Measurements from ENCODE around the gene FNDC1.

The FNDC1 gene

GRCh38 chr6:159132664-159133063 lies 36.5 kb upstream of the FNDC1 start:
- Histone ChIP-seq H3K27me3 (ENCODE audit: low read depth, low read length) (peaks cover 3% of the 10 kb centered on the region), H3K4me3 (ENCODE audit: low read depth in 1 of 2, low read length in 2 of 2) (no peak overlapping the region), H3K4me1 (ENCODE audit: control insufficient read depth in 1 of 2, insufficient read depth in 2 of 2, low read length in 2 of 2) (no peaks in the 10 kb centered on the region), H3K27ac (ENCODE audit: low read length) (no peak overlapping the region), H3K36me3 (ENCODE audit: control insufficient read depth in 1 of 2, insufficient read depth in 2 of 2, low read length in 2 of 2) (no peaks in the 10 kb centered on the region), H3K9me3 (ENCODE audit: control insufficient read depth in 1 of 2, low read length in 2 of 2) (no peaks in the 10 kb centered on the region)

- no peaks in the 10 kb centered on the region for H3K36me3 ChIP-seq (ENCODE audit: control insufficient read depth in 1 of 2, insufficient read depth in 2 of 2, low read length in 2 of 2)
- no peak overlapping the region for H3K27ac ChIP-seq (ENCODE audit: low read length)
- no peak overlapping the region for H3K4me3 ChIP-seq (ENCODE audit: low read depth in 1 of 2, low read length in 2 of 2)
- peaks cover 3% of the 10 kb centered on the region for H3K27me3 ChIP-seq (ENCODE audit: low read depth, low read length)
- no peaks in the 10 kb centered on the region for H3K9me3 ChIP-seq (ENCODE audit: control insufficient read depth in 1 of 2, low read length in 2 of 2)
- H3K4me1 ChIP-seq (ENCODE audit: control insufficient read depth in 1 of 2, insufficient read depth in 2 of 2, low read length in 2 of 2): no peaks in the 10 kb centered on the region
Measured at GRCh38 chr6:159134701-159135364, 34.4 kb upstream of the FNDC1 start.

DNA sequence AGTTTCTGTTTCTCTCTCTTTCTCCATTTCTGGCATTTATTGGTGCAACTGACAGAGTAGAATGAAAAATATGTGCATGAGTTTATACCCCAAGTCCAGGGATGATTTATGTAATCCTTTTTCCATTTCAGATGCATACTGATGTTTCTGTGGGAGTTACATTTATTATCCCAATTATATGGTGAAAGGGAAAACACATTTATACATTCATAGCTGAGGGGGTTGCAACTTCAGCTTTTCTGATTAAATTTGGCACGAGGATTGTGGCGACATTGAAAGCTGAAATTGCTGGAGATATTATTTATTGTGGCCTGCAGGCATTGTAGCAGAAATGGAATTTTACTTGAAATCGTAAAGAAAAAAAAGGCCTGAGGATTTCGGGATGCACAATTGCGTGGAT lies 31.5 kb upstream of the FNDC1 start:
- Histone ChIP-seq H3K36me3 (ENCODE audit: control insufficient read depth in 1 of 2, insufficient read depth in 2 of 2, low read length in 2 of 2) (no peaks in the 10 kb centered on the region), H3K9me3 (ENCODE audit: control insufficient read depth in 1 of 2, low read length in 2 of 2) (no peaks in the 10 kb centered on the region), H3K27me3 (ENCODE audit: low read depth, low read length) (peaks cover 3% of the 10 kb centered on the region), H3K4me3 (ENCODE audit: low read depth in 1 of 2, low read length in 2 of 2) (no peak overlapping the region), H3K27ac (ENCODE audit: low read length) (no peak overlapping the region), H3K4me1 (ENCODE audit: control insufficient read depth in 1 of 2, insufficient read depth in 2 of 2, low read length in 2 of 2) (no peaks in the 10 kb centered on the region)

DNA sequence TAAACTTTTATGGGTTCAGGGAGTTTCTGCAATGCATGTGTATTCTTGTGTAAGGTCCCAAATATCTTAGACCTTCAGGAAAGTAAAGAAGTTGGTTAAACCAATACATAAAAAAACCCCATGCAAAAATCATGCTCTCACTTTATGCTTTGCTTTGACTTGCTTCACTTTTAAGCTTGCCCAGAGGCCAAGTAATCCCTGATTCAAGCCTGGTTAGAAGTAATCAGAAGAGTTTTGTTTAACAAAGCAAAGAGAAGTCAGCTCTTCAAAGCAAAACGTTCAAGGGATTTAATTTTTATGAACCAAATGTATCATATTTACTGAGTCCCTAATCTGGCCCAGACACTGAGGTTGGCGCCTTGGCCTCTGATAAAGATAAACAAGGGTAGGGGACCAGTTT lies 26.7 kb upstream of the FNDC1 start:
- H3K27ac ChIP-seq (ENCODE audit: low read length): no peak overlapping the region
- no peaks in the 10 kb centered on the region for H3K4me1 ChIP-seq (ENCODE audit: control insufficient read depth in 1 of 2, insufficient read depth in 2 of 2, low read length in 2 of 2)
- no peaks in the 10 kb centered on the region for H3K27me3 ChIP-seq (ENCODE audit: low read depth, low read length)
- no peak overlapping the region for H3K4me3 ChIP-seq (ENCODE audit: low read depth in 1 of 2, low read length in 2 of 2)
- H3K9me3 ChIP-seq (ENCODE audit: control insufficient read depth in 1 of 2, low read length in 2 of 2): no peaks in the 10 kb centered on the region
- no peaks in the 10 kb centered on the region for H3K36me3 ChIP-seq (ENCODE audit: control insufficient read depth in 1 of 2, insufficient read depth in 2 of 2, low read length in 2 of 2)

GRCh38 chr6:159148641-159149040 lies 20.6 kb upstream of the FNDC1 start:
- H3K4me1 ChIP-seq (ENCODE audit: control insufficient read depth in 1 of 2, insufficient read depth in 2 of 2, low read length in 2 of 2): no peaks in the 10 kb centered on the region
- no peaks in the 10 kb centered on the region for H3K36me3 ChIP-seq (ENCODE audit: control insufficient read depth in 1 of 2, insufficient read depth in 2 of 2, low read length in 2 of 2)
- no peaks in the 10 kb centered on the region for H3K27me3 ChIP-seq (ENCODE audit: low read depth, low read length)
- H3K4me3 ChIP-seq (ENCODE audit: low read depth in 1 of 2, low read length in 2 of 2): no peak overlapping the region
- H3K9me3 ChIP-seq (ENCODE audit: control insufficient read depth in 1 of 2, low read length in 2 of 2): no peaks in the 10 kb centered on the region
- no peak overlapping the region for H3K27ac ChIP-seq (ENCODE audit: low read length)

DNA sequence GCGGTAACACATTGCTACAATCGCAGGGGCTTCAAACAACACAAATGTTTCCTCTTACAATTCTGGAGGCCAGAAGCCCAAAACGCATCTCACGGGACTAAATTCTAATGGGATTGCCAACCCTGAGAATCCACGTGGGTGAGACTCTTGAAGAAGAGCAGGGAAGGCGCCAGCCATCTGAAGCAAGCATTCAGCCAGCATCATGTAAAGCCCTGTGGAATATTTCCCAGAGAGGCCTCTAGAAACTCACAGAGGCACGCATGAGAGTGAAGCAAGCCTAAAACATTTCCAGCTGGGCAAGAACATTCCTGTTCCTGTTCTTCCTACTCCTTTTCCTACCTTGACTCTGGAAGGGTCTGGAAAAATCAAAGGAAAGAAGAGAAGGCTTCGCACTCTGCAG lies 19.6 kb upstream of the FNDC1 start:
- H3K36me3 ChIP-seq (ENCODE audit: control insufficient read depth in 1 of 2, insufficient read depth in 2 of 2, low read length in 2 of 2): no peaks in the 10 kb centered on the region

DNA sequence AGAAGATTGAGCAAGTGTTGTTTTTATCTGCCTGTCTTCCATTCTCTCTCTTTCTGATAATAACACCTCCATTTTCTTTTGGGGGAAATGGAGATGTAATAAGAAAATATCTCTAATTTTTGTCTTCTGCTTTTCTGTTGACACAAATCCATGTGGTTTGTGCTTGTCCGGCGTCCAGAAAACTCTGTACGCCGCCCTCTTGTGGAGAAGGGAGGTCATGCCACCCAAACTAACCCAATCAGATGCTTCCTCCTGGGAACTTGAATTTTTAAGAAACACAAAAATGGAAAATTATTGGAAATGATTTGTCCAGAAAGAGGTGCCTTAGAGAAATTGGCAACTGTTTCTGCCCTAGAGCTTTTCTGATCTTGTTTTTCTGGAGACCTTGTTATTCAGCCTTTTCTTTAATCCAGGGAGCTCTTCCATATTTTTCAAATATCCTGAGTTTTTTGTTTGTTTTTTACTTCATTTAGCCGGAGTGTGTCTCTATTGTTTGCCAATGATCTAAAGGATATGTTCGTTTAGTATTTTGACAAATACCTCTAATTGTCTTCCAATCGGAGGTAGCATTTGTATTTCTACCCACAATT lies 17.8 kb upstream of the FNDC1 start:
- no peak overlapping the region for H3K4me3 ChIP-seq (ENCODE audit: low read depth in 1 of 2, low read length in 2 of 2)
- no peaks in the 10 kb centered on the region for H3K36me3 ChIP-seq (ENCODE audit: control insufficient read depth in 1 of 2, insufficient read depth in 2 of 2, low read length in 2 of 2)
- H3K27me3 ChIP-seq (ENCODE audit: low read depth, low read length): no peaks in the 10 kb centered on the region
- no peak overlapping the region for H3K27ac ChIP-seq (ENCODE audit: low read length)
- H3K9me3 ChIP-seq (ENCODE audit: control insufficient read depth in 1 of 2, low read length in 2 of 2): peaks cover 0 to 9% of the 10 kb centered on the region in 2 donors
- no peaks in the 10 kb centered on the region for H3K4me1 ChIP-seq (ENCODE audit: control insufficient read depth in 1 of 2, insufficient read depth in 2 of 2, low read length in 2 of 2)

More for the DNA sequence above, 19.6 kb upstream of the FNDC1 start:
- H3K27me3 ChIP-seq (ENCODE audit: low read depth, low read length): no peaks in the 10 kb centered on the region
- H3K27ac ChIP-seq (ENCODE audit: low read length): no peak overlapping the region
- H3K4me1 ChIP-seq (ENCODE audit: control insufficient read depth in 1 of 2, insufficient read depth in 2 of 2, low read length in 2 of 2): no peaks in the 10 kb centered on the region
- no peaks in the 10 kb centered on the region for H3K9me3 ChIP-seq (ENCODE audit: control insufficient read depth in 1 of 2, low read length in 2 of 2)
- no peak overlapping the region for H3K4me3 ChIP-seq (ENCODE audit: low read depth in 1 of 2, low read length in 2 of 2)

DNA sequence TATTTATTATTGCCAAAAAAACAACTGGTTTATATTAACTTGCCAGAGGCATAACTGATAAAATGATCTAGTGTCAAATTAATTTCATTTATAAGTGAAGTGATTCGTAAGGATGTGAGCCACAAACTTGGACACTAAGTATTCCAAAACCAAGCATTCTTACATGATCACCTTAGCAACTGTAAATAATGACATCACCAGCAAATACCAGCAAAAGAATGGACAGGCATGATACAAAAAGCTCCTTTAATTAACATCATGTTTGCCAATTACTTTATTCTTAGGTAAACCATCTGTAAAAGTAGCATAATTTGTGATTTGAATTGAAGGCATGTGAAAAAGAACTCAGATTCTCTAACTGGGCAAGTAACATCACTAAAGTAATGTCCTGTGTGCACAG lies 17.2 kb upstream of the FNDC1 start:
- peaks cover 0 to 9% of the 10 kb centered on the region in 2 donors for H3K9me3 ChIP-seq (ENCODE audit: control insufficient read depth in 1 of 2, low read length in 2 of 2)
- H3K4me3 ChIP-seq (ENCODE audit: low read depth in 1 of 2, low read length in 2 of 2): no peak overlapping the region
- H3K4me1 ChIP-seq (ENCODE audit: control insufficient read depth in 1 of 2, insufficient read depth in 2 of 2, low read length in 2 of 2): no peaks in the 10 kb centered on the region
- H3K36me3 ChIP-seq (ENCODE audit: control insufficient read depth in 1 of 2, insufficient read depth in 2 of 2, low read length in 2 of 2): no peaks in the 10 kb centered on the region
- no peak overlapping the region for H3K27ac ChIP-seq (ENCODE audit: low read length)
- H3K27me3 ChIP-seq (ENCODE audit: low read depth, low read length): no peaks in the 10 kb centered on the region

DNA sequence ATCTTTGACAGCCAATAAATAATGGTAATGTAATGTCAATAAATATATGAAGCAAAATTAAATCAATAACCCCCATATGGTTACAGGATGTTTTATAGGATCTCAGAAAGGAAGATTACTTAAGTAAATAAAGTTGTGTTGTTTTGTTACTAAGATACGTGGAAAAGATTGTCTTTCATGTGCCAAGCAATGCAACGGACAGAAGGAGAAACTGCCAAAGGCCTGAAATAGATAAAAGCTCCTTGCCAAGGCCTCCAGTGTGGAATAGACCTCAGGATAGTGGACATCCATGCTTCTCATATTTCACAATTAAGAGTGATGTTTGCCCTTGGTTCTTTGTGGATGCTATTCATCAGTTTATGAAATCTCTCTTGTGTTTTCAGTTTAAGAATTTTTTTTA lies 16.4 kb upstream of the FNDC1 start:
- Histone ChIP-seq H3K27ac (ENCODE audit: low read length) (no peak overlapping the region), H3K4me3 (ENCODE audit: low read depth in 1 of 2, low read length in 2 of 2) (no peak overlapping the region), H3K4me1 (ENCODE audit: control insufficient read depth in 1 of 2, insufficient read depth in 2 of 2, low read length in 2 of 2) (no peaks in the 10 kb centered on the region), H3K27me3 (ENCODE audit: low read depth, low read length) (no peaks in the 10 kb centered on the region), H3K9me3 (ENCODE audit: control insufficient read depth in 1 of 2, low read length in 2 of 2) (peaks cover 0 to 9% of the 10 kb centered on the region in 2 donors), H3K36me3 (ENCODE audit: control insufficient read depth in 1 of 2, insufficient read depth in 2 of 2, low read length in 2 of 2) (no peaks in the 10 kb centered on the region)

- no peaks in the 10 kb centered on the region for H3K4me1 ChIP-seq (ENCODE audit: control insufficient read depth in 1 of 2, insufficient read depth in 2 of 2, low read length in 2 of 2)
- no peaks in the 10 kb centered on the region for H3K27me3 ChIP-seq (ENCODE audit: low read depth, low read length)
- no peak overlapping the region for H3K4me3 ChIP-seq (ENCODE audit: low read depth in 1 of 2, low read length in 2 of 2)
- peaks cover 0 to 9% of the 10 kb centered on the region in 2 donors for H3K9me3 ChIP-seq (ENCODE audit: control insufficient read depth in 1 of 2, low read length in 2 of 2)
- H3K36me3 ChIP-seq (ENCODE audit: control insufficient read depth in 1 of 2, insufficient read depth in 2 of 2, low read length in 2 of 2): no peaks in the 10 kb centered on the region
- no peak overlapping the region for H3K27ac ChIP-seq (ENCODE audit: low read length)
Measured at GRCh38 chr6:159155679-159156078, 13.5 kb upstream of the FNDC1 start.

- peaks cover 0 to 9% of the 10 kb centered on the region in 2 donors for H3K9me3 ChIP-seq (ENCODE audit: control insufficient read depth in 1 of 2, low read length in 2 of 2)
- H3K27me3 ChIP-seq (ENCODE audit: low read depth, low read length): no peaks in the 10 kb centered on the region
- no peak overlapping the region for H3K27ac ChIP-seq (ENCODE audit: low read length)
- no peaks in the 10 kb centered on the region for H3K36me3 ChIP-seq (ENCODE audit: control insufficient read depth in 1 of 2, insufficient read depth in 2 of 2, low read length in 2 of 2)
- no peak overlapping the region for H3K4me3 ChIP-seq (ENCODE audit: low read depth in 1 of 2, low read length in 2 of 2)
- H3K4me1 ChIP-seq (ENCODE audit: control insufficient read depth in 1 of 2, insufficient read depth in 2 of 2, low read length in 2 of 2): no peaks in the 10 kb centered on the region
Measured at GRCh38 chr6:159156089-159156488, 13.1 kb upstream of the FNDC1 start.

GRCh38 chr6:159157431-159157830 lies 11.8 kb upstream of the FNDC1 start:
- Histone ChIP-seq H3K27ac (ENCODE audit: low read length) (no peak overlapping the region), H3K9me3 (ENCODE audit: control insufficient read depth in 1 of 2, low read length in 2 of 2) (peaks cover 3 to 9% of the 10 kb centered on the region in 2 donors), H3K4me1 (ENCODE audit: control insufficient read depth in 1 of 2, insufficient read depth in 2 of 2, low read length in 2 of 2) (no peaks in the 10 kb centered on the region), H3K4me3 (ENCODE audit: low read depth in 1 of 2, low read length in 2 of 2) (no peak overlapping the region), H3K27me3 (ENCODE audit: low read depth, low read length) (no peaks in the 10 kb centered on the region), H3K36me3 (ENCODE audit: control insufficient read depth in 1 of 2, insufficient read depth in 2 of 2, low read length in 2 of 2) (no peaks in the 10 kb centered on the region)
